Upper lobe of left lung (tissue), 6 donors: Measurements from ENCODE around the gene PTPRN2. TPM values are rescaled to one million over a fixed set of nuclear protein-coding genes. Genes with fewer than 3 reads are reported as not detected.

Experiments used
- ATAC-seq, 2 donors: fragments of 200-7000 bp; cut with Tn5 transposase; one replicate each; pipeline ENCODE4 v1.9.1; 2022; ENCODE audit warnings: mild to moderate bottlenecking in 2 of 2, moderate library complexity in 2 of 2; ENCODE audit not compliant: low FRiP score in 2 of 2
- DNase-seq, 2 donors: peaks; one replicate each; pipeline ENCODE4 v3.0.0-alpha.2; 2019 to 2020
- H3K27ac ChIP-seq, 4 donors: fragments of 200-600 bp; sonication (generic); one replicate each; pipeline ENCODE4 v1.5.1; 2016 to 2019
- H3K27me3 ChIP-seq, 4 donors: fragments of 200-600 bp; sonication (generic); one replicate each; pipeline ENCODE4 v1.5.1; 2017 to 2019
- H3K36me3 ChIP-seq, 4 donors: fragments of 200-600 bp; sonication (generic); one replicate each; pipeline ENCODE4 v1.5.1; 2016 to 2019
- H3K4me1 ChIP-seq, 4 donors: fragments of 200-600 bp; sonication (generic); one replicate each; pipeline ENCODE4 v1.5.1; 2018 to 2019
- H3K4me3 ChIP-seq, 4 donors: fragments of 200-600 bp; sonication (generic); one replicate each; pipeline ENCODE4 v1.5.1; 2017 to 2019; ENCODE audit warnings: mild to moderate bottlenecking in 2 of 4, moderate library complexity in 1 of 4
- H3K9me3 ChIP-seq, 4 donors: fragments of 200-600 bp; sonication (generic); one replicate each; pipeline ENCODE4 v1.5.1; 2018 to 2019
- CTCF ChIP-seq, 6 experiments: fragments of 450-650 bp in 4 of 6; fragments of 200-600 bp in 2 of 6; sonication (generic) in 2 of 6; IDR thresholded peaks; one replicate each; pipeline ENCODE4 v1.5.1; 2016 to 2019; ENCODE audit warnings: antibody characterized with exemption in 6 of 6
- EP300 ChIP-seq, 4 donors: sonication (generic); formaldehyde crosslinking; IDR thresholded peaks; one replicate each; pipeline ENCODE4 v1.5.1; 2017; ENCODE audit warnings: antibody characterized with exemption in 4 of 4, control low read depth in 2 of 4
- POLR2A ChIP-seq, 4 donors: fragments of 450-650 bp; IDR thresholded peaks; one replicate each; pipeline ENCODE4 v1.5.1; 2016 to 2017; ENCODE audit warnings: antibody characterized with exemption in 4 of 4, mild to moderate bottlenecking in 2 of 4
- POLR2AphosphoS5 ChIP-seq, 2 donors: sonication (generic); formaldehyde crosslinking; IDR thresholded peaks; one replicate each; pipeline ENCODE4 v1.5.1; 2017; ENCODE audit warnings: antibody characterized with exemption in 2 of 2
- WGBS, 2 donors: methylation state at CpG; one replicate each; pipeline ENCODE4 v1.1.5; 2017 to 2018; 5-methylcytosine and 5-hydroxymethylcytosine counted together
- total RNA-seq, 6 donors: library from RNA; depleted of rRNA in 4 of 6; stranded (reverse); fragments of >200 nt in 4 of 6; gene quantifications; one replicate each; pipeline versions ENCODE4 v1.1.0 to v1.2.1, GENCODE V29; 2016 to 2021
- donor health status: DM: no; HTN: no; CAD: no; lungs with moderate emphysema.
- donor health status: DM: no; HTN: yes; CAD: no; lungs with severe emphysema.

PTPRN2 gene
- total RNA-seq, 6 donors from 2014 or later = 3.3 to 7.9 (median 5.2) TPM

- ATAC-seq (peak; percentile 88 to 93), DNase-seq (peak; percentile 77 to 81)
- WGBS, 2 donors = 70 to 73% methylated on average over 23 to 28 of the region's 28 CpGs
- peaks cover 0 to 8% (median 0%) of the 10 kb centered on the region in 4 donors for H3K4me1 ChIP-seq
- TF ChIP-seq POLR2A (IDR thresholded peaks at IDR 0.05) (peak in 1 of 4 donors; percentile 56), CTCF (IDR thresholded peaks at IDR 0.05) (no peak), POLR2AphosphoS5 (IDR thresholded peaks at IDR 0.05) (peak; percentile 43 to 47), EP300 (IDR thresholded peaks at IDR 0.05) (peak in 1 of 4 donors; percentile 83)
- H3K9me3 ChIP-seq = no peaks in the 10 kb centered on the region
- no peaks in the 10 kb centered on the region for H3K27me3 ChIP-seq
- peak overlapping the region in 3 of 4 donors; percentile 9 to 35 (median 17) for H3K4me3 ChIP-seq
- no peaks in the 10 kb centered on the region for H3K36me3 ChIP-seq
- H3K27ac ChIP-seq = peak overlapping the region; percentile 13 to 81 (median 46)
Observed at GRCh38 chr7:157854066-157854891, 733.3 kb downstream of the PTPRN2 start.

- no peak for DNase-seq
- Histone ChIP-seq H3K36me3 (no peaks in the 10 kb centered on the region), H3K9me3 (no peaks in the 10 kb centered on the region), H3K27ac (peak overlapping the region; percentile 13 to 81 (median 46)), H3K27me3 (no peaks in the 10 kb centered on the region), H3K4me3 (no peak overlapping the region), H3K4me1 (peaks cover 0 to 8% (median 0%) of the 10 kb centered on the region in 4 donors)
- WGBS, 2 donors = 92 to 96% methylated on average over 13 of the region's 13 CpGs
- no peak for ATAC-seq
- TF ChIP-seq EP300 (IDR thresholded peaks at IDR 0.05) (no peak), CTCF (IDR thresholded peaks at IDR 0.05) (no peak), POLR2A (IDR thresholded peaks at IDR 0.05) (no peak), POLR2AphosphoS5 (IDR thresholded peaks at IDR 0.05) (no peak)
Observed at GRCh38 chr7:157853789-157854065, 733.9 kb downstream of the PTPRN2 start.

DNA sequence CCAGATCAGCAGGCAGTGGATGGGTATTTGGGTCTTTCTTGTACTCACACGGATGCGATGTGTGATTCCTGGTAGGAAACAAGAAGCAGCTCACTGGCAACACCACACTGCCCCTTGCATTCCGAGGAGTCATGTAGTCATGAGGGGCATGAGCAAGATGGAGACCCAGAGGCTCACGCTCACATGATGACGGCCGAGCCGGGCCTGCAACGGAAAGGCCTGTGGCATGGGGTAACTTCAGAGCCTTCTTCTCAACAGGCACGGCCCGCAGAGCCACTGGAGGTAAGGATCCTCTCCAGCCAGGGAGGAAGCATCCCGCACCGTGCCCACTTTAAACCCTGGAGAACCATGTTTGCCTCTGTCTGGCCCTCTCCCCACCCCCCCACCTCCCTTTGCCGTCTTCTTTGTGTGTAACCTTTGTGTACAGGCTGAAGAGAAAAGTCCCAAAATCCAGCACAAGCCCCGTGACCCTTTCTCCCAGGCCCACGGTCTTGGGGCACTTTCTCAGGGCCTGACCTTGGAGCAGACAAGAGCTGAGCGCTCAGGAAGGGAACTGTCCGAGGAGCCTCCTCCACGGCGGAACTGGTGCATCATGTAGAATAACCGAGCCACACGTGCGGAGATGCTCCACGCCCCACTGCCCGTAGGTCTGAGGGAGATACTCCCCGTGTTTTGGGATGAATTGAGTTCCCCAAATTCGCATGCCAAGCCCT lies 734.4 kb downstream of the PTPRN2 start:
- Histone ChIP-seq H3K27ac (peak overlapping the region in 2 of 4 donors; percentile 42 to 81), H3K4me1 (peaks cover 0 to 8% (median 0%) of the 10 kb centered on the region in 4 donors), H3K9me3 (no peaks in the 10 kb centered on the region), H3K36me3 (no peaks in the 10 kb centered on the region), H3K4me3 (no peak overlapping the region), H3K27me3 (no peaks in the 10 kb centered on the region)
- no peak for ATAC-seq
- no peak for DNase-seq
- TF ChIP-seq EP300 (IDR thresholded peaks at IDR 0.05) = no peak
- no peak for TF ChIP-seq POLR2AphosphoS5 (IDR thresholded peaks at IDR 0.05)
- no peak for TF ChIP-seq CTCF (IDR thresholded peaks at IDR 0.05)
- TF ChIP-seq POLR2A (IDR thresholded peaks at IDR 0.05) = no peak
- WGBS, 2 donors = 90 to 92% methylated on average over 26 of the region's 26 CpGs

DNA sequence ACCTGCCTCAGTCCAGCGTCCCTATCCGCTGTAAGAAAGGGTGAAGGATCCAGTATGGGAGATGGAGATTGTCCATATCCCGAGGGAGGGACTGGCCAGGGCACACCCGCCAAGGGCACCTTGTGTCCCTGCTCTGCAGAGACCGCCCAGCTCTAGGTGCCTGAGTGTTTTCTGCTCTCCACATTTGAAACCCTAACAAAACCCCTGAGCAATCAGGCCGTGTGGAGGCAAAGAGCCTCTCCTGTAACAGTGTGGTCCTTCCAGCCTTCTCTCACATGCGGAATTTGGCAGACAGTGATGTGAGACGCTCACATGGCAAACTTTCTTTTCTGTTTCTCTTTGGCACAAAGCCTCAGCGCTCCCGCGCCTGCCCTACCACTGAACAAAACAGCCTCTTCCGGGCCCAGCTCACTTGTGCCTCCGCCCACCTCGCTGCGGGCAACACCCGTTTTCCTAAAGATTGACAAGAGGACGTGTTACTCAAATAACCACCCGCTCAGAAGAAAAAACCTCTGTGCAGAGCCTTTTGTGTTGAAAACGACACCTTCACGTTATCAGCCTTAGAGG lies 736.0 kb downstream of the PTPRN2 start:
- TF ChIP-seq POLR2A (IDR thresholded peaks at IDR 0.05) (peak in 1 of 4 donors; percentile 55), EP300 (IDR thresholded peaks at IDR 0.05) (no peak), POLR2AphosphoS5 (IDR thresholded peaks at IDR 0.05) (no peak)
- whole genome bisulfite sequencing, 2 donors = 9 to 23% methylated on average over 17 to 20 of the region's 20 CpGs
- H3K9me3 ChIP-seq = no peaks in the 10 kb centered on the region
- DNase-seq = peak; percentile 72 to 84
- H3K4me3 ChIP-seq = peak overlapping the region in 3 of 4 donors; percentile 14 to 33 (median 15)
- peaks cover 0 to 8% (median 0%) of the 10 kb centered on the region in 4 donors for H3K4me1 ChIP-seq
- H3K27ac ChIP-seq = peak overlapping the region in 2 of 4 donors; percentile 59
- H3K27me3 ChIP-seq = no peaks in the 10 kb centered on the region
- no peaks in the 10 kb centered on the region for H3K36me3 ChIP-seq
- ATAC-seq = peak; percentile 41 to 74
